Measurements from ENCODE around the gene IQGAP1.

- TF ChIP-seq, protein P1, sequence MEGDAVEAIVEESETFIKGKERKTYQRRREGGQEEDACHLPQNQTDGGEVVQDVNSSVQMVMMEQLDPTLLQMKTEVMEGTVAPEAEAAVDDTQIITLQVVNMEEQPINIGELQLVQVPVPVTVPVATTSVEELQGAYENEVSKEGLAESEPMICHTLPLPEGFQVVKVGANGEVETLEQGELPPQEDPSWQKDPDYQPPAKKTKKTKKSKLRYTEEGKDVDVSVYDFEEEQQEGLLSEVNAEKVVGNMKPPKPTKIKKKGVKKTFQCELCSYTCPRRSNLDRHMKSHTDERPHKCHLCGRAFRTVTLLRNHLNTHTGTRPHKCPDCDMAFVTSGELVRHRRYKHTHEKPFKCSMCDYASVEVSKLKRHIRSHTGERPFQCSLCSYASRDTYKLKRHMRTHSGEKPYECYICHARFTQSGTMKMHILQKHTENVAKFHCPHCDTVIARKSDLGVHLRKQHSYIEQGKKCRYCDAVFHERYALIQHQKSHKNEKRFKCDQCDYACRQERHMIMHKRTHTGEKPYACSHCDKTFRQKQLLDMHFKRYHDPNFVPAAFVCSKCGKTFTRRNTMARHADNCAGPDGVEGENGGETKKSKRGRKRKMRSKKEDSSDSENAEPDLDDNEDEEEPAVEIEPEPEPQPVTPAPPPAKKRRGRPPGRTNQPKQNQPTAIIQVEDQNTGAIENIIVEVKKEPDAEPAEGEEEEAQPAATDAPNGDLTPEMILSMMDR (IDR thresholded peaks at IDR 0.05) = no peak
- TF ChIP-seq POLR2A (IDR thresholded peaks at IDR 0.05) = no peak
Observed at GRCh38 chr15:90360746-90361145, 27.3 kb upstream of the IQGAP1 start.

All from lower leg skin (tissue), 3 donors.